HG03442 (cell line): ENCODE measurements around the gene TSPAN11.

Source experiments
- ATAC-seq: cut with Tn5 transposase; IDR thresholded peaks from one replicate; pipeline ENCODE4 v1.9.1; 2021; ENCODE audit warnings: mild to moderate bottlenecking, moderate library complexity; ENCODE audit not compliant: unreplicated experiment

Gene TSPAN11

DNA sequence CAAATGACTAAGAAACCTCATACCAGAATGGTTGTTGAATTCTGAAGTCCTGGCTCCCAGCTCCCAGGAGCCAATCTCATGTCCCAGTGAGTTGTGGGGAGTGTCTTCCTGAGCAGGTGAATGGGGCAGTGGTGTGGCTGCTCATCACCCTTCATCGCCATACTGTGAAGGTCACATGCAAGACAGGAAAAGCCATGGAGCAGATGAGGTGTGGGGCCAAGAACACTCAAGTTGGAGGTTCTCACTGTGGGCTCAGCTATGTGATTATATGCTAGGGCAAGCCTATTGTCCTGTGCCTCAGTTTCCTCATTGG lies 16.6 kb upstream of the TSPAN11 start:
- no peak for ATAC-seq

DNA sequence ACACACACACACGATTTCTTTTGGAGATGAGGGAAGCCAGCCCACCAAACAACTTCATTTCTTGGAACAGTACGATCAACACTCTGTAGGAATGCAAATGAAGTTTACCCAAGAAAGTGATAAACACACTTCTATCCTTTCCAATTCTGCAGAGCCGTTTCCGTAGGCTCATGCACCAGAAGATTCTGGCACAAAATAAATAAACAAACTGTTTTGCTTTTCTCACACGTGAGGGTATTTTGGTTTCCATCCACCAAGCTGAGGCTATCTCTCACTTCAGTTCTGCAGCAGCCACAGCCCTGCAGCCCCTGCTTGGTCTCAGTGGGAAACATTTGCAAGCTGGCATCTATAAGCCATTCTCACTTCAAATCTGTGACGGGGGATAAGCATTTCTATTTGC lies 15.3 kb upstream of the TSPAN11 start:
- ATAC-seq = no peak

DNA sequence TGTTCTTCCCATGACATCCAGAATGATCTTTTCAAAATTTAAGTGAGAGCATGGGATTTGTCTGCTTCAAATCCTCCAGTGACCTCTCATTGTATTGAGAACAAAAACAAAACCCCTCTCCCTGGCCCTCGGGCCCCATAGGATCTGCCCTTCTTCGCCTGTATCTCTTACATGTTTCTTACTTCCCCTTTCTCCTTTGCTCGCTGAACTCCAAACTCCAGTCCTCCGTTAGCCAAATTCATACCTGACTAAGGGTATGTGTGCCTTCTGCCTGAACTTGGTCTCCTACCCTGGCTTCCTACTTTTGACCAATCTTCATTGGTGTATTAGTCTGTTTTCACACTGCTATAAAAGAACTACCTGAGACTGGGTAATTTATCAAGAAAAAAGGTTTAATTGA lies 13.2 kb upstream of the TSPAN11 start:
- ATAC-seq = no peak

DNA sequence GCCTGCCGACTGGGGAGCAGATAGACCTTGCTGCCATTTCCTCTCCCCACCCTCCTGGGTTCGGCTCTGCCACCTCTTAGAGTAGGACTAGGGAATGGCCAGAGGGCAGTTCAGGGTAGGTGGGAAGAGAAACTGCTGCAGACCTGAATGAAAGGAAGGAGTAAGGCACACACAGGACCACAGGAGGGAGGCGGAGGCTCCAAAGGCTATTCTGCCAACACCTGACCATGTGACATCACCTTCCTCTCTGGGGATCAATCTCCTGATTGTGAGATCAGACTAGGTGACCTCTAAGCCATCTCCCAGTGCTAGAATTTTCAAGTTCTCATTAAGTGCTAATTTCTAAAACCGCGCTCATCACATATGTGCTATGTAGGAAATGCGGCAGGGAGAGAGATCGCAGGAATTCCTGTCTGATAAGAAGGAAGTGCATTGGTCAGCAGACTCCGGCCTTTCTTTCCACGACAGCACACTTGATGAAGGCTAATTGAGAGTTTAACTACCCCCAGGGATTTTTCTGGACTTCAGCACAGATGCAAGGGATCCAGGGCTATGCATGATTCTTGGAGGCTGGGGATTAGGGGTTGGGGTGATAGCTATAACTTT lies 11.5 kb upstream of the TSPAN11 start:
- no peak for ATAC-seq

DNA sequence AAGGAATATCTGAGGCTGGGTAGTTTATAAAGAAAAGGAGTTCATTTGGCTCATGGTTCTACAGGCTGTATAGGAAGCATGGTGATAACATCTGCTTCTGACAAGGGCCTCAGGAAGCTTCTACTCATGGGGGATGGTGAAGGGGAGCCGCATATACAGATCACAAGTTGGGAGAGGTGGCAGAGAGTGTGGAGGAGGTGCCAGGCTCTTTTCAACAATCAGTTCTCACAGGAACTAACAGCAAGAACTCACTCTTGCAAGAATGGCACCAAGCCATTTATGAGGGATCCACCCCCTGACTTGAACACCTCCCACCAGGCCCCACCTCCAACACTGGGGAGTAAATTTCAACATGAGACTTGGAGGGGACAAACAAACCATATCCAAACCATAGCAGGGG lies 3.5 kb upstream of the TSPAN11 start:
- no peak for ATAC-seq

DNA sequence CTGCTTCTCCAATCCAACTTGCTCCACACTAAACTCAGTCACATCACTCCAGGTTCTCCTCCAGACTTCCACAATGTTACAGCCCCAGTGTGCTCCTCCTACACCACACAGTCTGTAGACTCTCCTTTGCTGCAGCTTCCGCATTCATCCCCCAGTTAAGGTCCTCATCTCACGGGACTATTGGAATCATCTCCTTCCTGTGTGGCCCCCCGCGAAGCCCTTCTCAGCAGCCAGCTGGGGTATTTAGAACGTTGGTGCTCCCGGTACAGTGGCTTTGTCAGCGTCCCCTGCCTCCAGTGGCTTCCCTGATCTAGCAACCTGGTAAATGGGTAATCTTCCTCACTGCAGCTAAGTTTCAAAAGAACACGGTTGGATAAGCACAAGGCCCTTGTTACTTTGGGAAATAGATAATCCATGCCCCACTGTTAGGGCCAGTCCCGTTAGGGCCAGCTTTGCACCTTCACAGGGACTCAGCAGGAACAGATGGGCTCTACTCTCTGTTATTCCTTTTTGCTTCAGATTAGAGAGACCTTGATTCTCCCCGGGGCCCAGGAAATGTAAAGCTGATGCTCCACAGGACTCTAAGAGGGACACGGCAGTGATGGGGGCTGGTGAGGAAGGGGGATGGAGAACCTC lies 823 bp upstream of the TSPAN11 start:
- ATAC-seq = no peak

DNA sequence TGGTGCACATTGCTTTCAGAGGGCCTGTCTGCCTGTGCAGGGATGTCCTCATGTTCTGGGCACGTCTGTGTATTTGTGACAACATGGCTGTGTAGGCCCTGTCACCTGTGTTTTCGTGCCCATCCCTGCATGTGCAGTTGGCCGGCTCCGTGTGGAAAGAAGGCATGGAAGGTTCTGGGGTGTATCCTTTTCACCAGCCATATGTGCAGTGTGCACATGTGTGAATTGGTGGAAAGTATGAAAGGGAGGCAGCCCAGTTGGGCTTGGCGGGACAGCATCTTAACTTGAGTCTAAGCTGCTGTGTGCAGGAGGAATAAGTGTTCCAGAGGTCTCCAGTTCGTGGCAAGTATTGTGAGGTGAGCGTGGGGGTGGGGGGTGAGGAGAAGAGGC lies 669 bp downstream of the TSPAN11 start:
- ATAC-seq = no peak

DNA sequence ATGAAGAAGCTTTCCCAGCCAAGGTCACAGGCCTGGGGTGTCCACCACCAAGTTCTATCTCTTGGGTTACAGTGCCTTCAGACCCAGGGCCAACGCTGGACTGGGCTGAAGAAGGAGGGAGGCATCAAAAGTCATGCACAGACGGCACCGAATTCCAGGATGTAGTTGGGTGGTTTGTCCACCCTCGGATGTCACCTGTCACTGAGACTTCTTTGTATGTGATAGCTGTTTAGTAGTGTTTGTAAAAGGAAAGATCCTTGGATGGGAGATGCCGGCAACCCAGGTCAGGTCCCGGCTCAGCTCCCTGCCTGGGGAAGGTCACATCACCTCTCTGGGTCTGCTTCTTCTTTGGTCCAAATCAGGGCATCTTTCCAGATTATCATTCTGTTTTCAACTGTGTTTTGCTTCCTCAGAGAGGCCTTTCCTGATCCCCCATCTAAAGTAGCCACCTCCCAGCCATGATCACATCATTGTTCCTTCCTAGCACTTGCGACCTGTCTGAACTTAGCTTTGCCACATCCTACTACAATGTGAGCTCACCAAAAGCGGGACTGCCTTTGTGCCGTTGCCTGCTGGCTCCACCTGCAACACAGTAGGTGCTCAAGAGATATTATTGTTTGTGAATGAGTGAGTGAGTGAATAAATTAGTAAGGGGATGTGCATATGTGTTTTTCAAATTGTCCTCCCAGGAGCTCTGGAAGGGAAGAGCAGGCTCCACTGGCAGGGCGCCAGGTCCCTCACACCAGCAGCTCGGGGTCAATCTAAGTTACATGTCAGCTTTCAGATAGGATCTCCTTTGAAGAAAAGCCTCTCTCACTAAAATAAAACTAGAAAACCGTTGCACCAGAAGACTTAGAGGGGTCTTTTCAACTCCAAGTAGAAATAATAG lies 2.1 kb downstream of the TSPAN11 start:
- no peak for ATAC-seq

DNA sequence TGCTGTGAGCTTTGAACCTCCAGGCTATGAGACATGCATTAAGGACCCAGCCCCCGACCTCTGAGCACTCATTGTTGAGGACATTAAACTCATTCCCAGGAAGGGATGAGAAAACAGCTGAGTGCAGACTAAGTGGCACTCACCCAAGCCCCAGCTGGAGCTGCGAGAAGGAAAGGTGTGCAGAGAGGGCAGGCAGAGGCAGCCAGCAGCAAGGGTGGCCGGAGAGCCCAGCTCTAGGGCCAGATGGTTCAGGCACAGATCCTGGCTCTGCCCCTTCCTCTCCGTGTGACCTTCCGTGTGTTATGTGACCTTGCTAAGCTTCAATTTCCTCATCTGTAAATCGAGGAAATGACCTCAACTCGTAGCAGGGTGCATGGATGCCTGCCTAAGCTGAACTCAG lies 3.7 kb downstream of the TSPAN11 start:
- no peak for ATAC-seq

DNA sequence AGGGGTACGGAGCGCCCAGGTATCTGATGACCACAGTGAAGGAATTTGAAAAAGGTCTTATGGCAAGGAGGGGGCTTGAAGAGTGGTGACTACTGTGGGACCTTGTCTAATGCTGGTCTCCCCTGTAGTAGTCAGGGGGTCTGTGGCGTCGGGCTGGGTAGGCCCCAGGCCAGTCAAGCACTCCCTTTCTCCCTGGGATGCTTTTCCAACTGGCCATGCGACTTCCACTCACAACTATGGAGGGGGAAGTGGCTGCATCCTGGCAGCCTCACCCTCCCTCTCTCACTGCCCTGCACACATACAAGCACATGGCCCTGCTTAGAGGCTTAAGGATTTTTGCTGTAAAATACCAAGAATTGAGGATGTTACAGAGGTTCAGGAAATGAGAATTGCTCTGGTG lies 4.1 kb downstream of the TSPAN11 start:
- no peak for ATAC-seq

DNA sequence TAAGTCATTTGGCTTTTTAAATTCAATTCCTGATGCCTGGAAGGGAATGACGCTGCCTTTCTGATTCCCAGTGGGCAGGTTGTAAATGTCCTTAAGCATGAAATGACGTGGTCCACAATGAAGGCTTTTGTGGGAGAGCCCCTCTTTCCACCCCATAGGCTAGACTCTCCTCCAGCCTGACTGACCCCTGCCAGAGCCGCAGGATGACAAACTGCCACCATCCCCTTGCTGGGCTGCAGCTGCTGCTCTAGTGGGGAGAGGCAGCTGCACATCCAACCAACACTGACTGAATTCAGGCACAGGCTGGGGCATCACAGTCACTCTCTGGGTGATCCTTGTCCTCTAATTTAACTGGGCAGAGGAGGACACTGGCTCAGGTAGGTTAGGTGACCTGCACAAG lies 6.3 kb downstream of the TSPAN11 start:
- no peak for ATAC-seq

DNA sequence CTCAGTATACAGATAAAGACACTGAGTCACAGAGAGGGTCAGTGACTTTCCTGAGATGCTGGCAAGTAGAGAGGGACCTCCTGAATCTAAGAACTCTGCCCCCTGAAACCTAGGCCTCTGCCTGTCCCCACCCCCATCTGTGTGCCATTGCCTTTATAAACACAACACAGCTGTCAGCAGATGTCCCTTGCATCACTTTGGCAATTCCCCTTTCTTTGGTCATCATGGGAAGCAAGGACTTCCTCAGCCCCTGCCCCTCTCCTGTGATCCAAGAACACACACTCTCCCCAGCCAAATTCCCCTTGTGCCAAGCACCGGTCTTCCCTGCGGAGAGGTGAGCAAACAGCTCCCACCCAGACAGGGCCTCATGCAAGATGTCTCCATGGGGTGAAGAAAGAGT lies 8.3 kb downstream of the TSPAN11 start:
- ATAC-seq = no peak

DNA sequence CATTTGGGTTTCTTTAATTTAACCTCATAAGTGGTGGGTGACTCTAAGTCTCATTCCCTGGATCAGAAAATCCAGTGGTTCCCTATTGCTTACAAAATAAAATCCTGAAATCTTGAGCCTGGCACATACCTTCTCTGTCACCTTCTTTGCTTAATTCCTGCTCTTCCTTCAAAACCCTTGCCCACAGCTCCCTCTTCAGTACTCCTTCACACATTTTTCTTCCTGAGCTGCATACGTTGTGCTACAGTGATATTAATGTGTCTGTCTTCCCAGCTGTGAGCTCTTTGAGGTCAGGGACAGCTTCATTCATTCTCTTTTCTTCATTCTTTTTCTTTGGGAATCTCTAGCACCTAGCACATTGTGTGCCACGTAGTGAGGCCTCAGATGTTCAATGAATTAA lies 9.5 kb downstream of the TSPAN11 start:
- no peak for ATAC-seq

DNA sequence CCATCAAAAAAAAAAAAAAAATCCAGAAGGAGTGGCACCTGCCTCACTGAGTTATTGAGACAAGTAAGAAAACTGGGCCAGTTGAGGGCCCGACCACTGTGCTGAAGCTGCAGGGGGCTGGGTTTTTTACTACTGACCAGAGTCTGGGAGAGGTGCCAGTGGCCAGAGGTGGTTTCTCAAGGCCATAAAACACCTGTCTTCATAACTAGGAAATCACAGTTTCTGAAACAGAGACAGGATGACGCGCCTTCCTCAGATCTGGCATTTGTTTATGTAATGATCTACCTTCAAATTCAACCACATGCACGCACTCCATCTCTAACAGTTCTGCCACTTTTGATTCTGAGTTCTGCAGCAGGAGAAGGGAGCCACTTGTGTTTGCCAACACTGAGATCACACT lies 12.7 kb downstream of the TSPAN11 start:
- ATAC-seq = no peak

DNA sequence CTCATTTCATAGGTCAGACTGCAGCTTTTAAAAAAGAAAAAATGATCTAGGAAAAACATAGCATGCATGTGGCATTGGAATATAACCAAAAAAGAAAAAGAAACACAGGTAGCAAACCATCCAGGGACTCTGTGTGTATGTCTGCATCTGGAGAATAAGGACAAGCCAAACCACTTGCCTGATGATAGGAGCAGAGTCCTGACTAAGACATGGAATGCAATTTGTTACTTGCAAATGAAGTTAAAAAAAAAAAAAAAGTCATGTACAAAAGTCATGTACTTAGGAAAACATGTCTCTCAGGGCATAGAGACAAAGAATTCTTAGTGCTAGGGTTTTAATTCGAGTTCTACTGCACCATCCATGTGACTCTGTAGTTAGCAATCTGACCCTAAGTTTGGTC lies 15.9 kb downstream of the TSPAN11 start:
- ATAC-seq = no peak

DNA sequence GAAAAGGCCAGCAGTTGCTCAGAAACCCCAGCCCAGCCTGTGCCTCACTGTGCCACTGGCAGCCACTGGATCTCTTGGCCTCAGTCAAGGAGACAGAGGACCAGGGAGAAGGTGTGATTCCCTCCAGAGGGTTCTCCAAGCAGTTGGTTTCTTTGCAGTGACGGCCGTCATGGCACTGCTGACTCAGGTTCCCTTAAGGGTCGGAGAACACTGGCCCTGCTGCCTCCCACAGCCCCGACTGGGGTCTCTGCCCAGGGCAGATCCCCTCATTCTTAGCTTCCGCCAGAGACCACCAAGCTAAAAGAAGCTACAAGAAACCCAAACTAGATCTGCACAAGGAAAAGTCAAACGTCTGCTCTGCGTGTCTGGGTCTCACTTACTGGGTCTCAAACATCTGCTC lies 16.4 kb downstream of the TSPAN11 start:
- no peak for ATAC-seq

DNA sequence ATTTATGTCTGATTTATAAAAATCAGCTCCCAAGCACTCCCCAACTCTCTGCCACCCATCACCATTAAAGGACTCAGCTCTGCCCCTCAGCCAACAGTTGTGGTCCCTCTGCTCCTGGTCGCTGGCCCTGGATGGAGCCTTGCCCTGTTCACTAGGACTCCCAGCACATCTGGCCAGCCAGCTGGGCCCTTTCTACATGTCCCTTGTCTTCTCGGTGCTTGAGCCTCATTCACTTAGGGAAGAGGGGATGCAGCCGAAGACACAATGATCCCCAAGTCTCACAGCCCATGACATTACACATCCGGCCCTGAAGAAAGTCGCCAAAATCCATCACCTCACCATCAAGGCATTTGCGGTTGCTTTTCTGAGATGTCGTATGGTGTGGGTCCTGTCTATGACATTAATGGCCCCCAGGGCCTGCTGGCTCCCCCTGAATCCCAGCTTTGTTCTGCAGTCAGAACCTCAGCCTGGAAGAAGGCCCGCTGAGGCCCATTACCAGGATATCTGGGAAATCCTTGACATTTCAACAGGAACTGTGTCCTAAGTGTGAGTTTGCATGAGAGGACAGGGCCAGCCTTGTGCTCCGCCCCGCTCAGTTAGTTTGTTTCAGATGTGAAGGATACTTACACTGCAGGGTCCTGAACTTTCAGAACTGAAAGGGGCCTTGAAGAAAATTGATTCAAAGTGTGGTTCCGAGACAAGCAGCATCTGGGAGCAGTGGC lies 19.1 kb downstream of the TSPAN11 start:
- no peak for ATAC-seq

DNA sequence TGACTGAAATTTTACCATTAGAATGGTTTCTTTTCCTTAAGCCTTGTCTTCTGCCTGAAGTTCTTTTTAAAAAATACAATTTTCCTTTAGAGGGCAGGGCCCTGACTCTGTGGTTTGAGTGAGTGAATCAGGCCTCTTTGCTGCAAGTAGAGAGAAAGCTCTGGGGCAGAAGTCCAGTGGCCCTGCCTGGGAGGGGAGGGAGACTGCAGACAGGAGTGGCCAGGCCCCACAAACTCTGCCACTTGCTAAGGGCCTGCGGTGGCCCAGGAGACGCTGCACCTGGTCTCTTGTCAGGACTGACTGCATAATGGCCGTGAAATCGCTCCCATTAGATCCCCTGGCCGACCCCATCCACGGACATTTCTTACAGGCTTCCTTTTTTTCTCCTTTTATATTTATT lies 25.5 kb downstream of the TSPAN11 start:
- no peak for ATAC-seq

DNA sequence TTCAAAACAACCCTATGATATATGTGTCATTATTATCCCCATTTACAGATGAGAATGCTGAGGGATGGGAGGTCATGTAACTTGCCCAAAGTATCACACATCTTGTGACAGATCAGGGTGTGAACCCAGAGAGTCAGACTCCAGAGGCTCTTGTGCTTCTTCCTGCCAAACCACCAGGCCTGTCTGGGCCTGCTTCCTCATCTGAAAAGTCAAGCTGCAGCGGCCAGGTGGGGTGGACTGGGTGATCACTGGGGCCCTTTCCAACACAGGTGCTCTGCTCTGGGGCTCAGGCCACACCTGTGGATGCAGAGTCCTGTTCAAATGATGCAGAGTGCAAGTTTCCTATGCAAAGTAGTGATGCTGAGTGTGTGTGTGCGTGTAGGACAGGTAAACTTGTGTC lies 26.7 kb downstream of the TSPAN11 start:
- ATAC-seq = peak; percentile 55

DNA sequence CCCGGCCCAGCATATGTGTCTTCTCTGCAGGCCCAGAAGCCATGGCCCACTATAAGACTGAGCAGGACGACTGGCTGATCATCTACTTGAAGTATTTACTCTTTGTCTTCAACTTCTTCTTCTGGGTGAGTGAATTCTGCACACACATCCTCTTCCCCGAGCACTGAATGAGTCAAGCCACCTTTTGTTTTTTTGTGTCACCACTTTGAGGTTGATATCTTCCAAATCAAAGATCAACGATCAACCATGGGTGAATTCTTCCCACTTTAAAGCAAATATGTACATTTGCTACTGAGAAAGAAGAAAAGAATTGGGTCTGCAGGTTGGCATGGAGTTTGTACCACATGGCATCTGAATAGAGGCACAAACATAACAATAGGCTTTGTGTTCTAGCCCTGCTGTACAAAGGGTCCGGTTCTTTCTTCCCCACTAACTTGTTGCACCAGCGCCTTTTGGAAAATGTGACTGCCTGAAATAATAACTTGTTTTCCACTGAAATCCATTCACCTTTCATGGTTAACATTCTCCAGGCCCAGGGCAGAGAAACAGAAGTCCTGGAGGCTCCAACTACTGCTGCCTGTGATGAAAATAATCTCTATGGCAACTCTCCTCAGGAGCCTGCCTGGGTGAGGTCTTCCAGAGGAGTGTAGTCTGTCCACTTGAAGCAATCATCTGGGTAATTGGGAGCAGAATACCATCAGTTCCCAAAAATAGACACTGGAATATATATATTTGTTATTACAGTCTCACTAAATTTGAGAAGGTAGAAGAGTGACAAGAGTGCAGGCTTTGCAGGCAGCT lies 27.6 kb downstream of the TSPAN11 start:
- no peak for ATAC-seq

DNA sequence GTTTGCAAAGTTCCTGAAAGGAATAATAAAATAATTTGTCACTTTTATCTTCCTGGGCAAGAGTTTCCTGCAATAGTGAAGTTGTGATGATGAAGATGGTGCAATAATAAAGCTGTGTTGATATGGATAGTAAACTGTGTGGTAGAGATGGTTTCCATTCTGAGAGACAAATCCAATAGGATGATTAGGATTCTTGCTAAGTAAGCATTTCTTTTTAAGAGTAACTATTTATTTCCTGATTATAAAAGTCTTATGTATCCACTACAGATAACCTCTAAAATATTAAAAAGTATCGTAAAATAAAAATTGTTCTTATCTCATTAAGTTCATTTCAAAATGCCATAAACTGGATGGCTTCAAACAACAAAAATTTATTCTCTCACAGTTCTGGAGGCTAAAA lies 28.7 kb downstream of the TSPAN11 start:
- ATAC-seq = no peak
